Vagina (tissue), 2 donors: ENCODE data around the gene C1QTNF8.

Experiments used
- CTCF ChIP-seq, 3 experiments: fragments of 450-650 bp in 2 of 3; fragments of 200-600 bp in 1 of 3; sonication (generic) in 1 of 3; IDR thresholded peaks; one replicate each; pipeline ENCODE4 v1.5.1; 2017 to 2019; ENCODE audit warnings: antibody characterized with exemption in 3 of 3, mild to moderate bottlenecking in 2 of 3, moderate library complexity in 2 of 3
- POLR2A ChIP-seq, 2 donors: fragments of 450-650 bp; IDR thresholded peaks; one replicate each; pipeline ENCODE4 v1.6.1; 2017; ENCODE audit warnings: antibody characterized with exemption in 2 of 2, mild to moderate bottlenecking in 2 of 2, moderate library complexity in 2 of 2
- POLR2AphosphoS5 ChIP-seq, 2 donors: sonication (generic); formaldehyde crosslinking; IDR thresholded peaks; one replicate each; pipeline ENCODE4 v1.9.0; 2017; ENCODE audit warnings: antibody characterized with exemption in 2 of 2, mild to moderate bottlenecking in 2 of 2, low read depth in 1 of 2; ENCODE audit not compliant: insufficient read depth in 1 of 2

- no peak for TF ChIP-seq CTCF (IDR thresholded peaks at IDR 0.05)
- no peak for TF ChIP-seq POLR2A (IDR thresholded peaks at IDR 0.05)
- TF ChIP-seq POLR2AphosphoS5 (IDR thresholded peaks at IDR 0.05; ENCODE audit: insufficient read depth in 1 of 2, low read depth in 1 of 2), result no peak
These were observed 7.6 kb upstream of the C1QTNF8 start for GRCh38 chr16:1103636-1103980.
